Stimulated activated CD8-positive, alpha-beta memory T cell treated with anti-CD3 and anti-CD28 coated beads, Interleukin-15, amount 100 ng/mL, for 1 hour (primary cell): ENCODE data around the gene KCNJ3.

Experiments
- DNase-seq: peaks from one replicate; pipeline ENCODE4 v3.0.0-alpha.2; 2020; ENCODE audit warnings: low read depth

KCNJ3 gene

DNA sequence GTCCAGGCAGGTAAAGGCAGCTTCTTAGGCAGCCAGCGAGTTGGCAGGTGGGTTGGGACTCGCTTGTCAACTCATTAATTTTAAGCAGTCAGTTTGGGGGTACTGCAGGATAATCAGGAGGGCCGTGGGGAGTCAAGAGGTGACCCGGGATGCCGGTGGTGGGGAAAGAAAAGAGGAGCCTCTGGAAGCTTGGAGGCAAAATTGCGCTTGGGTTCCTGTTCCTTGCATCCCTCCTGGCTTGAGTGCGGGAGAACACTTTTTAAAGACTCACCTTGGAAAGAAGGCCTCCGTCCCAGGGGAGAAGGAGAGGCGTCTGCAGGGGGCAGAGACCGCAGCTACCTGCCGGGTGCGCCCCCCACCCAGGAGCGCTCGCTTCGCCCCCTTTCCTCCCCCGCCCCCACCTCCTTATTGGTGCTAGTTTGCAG lies at the start of gene KCNJ3:
Gene KCNJ3, plus strand, starts transcription at position 400 of the 425 bp plus-strand sequence. CDS start 81 bp downstream, outside the sequence.
- DNase-seq: no peak

- DNase-seq: no peak
Observed at GRCh38 chr2:154655499-154655898, 43.0 kb upstream of the KCNJ3 start.

GRCh38 chr2:154658854-154659253 lies 39.6 kb upstream of the KCNJ3 start:
- no peak for DNase-seq

DNA sequence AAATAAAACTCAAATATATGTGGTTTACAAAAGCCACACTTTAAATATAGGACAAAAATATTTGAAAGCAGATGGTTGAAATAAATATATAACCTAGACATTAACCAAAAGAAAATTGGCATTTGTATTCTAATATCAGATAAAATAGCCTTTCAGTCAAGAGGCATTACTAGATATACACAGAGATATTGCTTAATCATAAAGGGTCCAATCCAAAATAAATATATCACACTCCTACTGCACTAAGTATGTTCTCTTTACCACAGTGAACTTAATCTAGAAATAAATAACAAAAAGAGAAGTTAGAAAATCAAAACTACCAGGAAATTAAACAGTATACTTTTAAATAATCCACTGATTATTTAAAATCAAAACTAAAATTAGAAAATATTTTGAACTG lies 34.2 kb upstream of the KCNJ3 start:
- DNase-seq: no peak

- no peak for DNase-seq
Observed at GRCh38 chr2:154670083-154670482, 28.4 kb upstream of the KCNJ3 start.

DNA sequence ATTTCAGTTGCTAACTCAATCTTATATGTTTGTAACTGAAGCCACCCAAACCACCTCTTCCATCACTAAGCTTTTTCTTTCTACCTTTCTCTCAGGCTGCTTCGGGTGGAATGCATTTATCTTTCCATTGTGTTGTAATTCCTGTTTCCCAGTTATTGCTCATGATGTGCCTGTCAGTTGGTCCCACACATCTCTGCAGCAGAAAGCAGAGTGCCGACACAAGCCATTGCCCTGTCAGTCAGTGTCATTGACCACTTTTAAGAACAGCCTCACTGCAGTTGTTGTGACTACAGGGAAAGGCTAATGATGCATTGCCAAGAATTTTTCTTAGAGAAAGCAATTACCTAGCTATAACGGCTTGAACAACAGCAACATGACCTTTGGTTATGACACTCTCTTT lies 24.8 kb upstream of the KCNJ3 start:
- no peak for DNase-seq

DNA sequence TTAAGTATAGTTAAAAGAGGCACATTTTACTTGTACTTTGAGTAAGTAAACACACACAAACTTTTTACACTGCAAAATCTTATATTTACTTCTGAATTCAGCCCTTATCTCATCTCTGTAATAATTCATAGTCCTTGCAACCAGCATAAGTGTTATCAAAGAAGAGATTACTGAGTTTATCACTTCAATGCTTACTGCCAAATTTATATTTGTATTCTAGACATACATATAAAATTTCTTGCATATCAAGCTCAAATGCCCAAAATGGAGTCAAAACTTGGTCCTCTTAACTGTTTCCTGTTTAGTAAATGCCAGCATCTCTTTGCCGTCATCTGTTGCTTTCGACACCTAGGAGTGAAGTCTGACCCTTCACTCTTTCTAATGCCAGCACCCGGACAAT lies 21.1 kb upstream of the KCNJ3 start:
- no peak for DNase-seq

GRCh38 chr2:154681741-154682140 lies 16.8 kb upstream of the KCNJ3 start:
- DNase-seq: no peak

DNA sequence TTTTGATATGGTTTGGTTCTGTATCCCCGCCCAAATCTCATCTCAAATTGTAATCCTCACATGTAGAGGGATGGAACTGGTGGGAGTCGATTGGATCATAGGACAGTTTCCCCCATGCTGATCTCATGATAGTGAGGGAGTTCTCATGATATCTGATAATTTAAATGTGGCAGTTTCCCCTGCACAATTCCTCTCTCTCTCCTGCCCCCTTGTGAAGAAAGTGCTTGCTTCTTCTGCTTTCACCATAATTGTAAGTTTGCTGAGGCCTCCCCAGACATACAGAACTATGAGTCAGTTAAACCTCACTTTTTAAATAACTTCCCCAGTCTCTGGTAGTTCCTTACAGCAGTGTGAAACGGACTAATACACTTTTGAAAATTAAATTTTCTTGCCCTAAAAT lies 12.3 kb upstream of the KCNJ3 start:
- DNase-seq: no peak

DNA sequence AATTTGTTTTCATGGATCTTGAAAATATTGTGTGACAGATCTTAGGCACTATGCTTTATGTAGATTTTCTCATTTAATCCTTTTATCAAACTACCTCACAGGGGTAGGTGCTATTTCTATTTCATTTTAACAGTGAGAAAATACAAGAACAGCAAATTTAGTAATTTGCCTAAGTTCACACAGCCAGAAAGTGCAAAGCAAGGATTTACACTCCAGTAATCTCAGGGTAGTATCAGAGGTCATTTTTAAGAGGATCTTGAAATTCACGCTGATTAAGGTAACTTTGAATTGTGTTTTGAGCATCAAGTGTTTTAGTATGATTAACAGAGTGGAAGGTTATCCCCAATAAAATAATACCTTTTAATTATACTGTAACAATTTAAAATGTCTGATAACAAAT lies 10.1 kb upstream of the KCNJ3 start:
- no peak for DNase-seq

GRCh38 chr2:154689158-154689557 lies 9.3 kb upstream of the KCNJ3 start:
- no peak for DNase-seq

GRCh38 chr2:154692927-154693326 lies 5.6 kb upstream of the KCNJ3 start:
- DNase-seq: no peak

DNA sequence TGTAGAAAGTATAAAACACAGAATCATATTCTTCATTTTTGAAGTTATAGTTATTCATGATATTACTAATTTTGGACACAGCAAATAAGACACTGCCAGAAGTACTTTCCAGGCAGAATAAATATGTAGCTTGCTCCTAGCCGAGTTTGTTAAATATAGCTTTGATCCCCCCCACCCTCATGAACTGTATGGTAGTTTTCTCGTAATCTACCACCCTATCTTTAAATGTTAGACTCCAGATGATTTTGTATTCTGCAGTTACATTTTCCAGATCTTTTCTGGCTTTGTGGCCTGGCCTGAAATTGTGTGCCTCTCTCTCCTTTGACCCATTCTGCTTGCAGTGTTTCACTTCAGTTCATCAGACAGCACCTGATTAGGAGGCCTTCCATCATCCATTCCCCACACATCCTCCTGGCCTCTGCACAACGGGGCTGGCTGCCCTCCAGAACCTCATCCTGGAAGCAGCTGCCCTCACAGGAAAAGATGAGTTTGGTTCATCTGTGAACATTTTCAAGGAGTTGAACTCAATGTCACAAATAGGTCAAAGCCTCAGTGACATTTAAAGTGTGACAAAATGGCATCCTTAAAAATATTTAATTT lies 4.7 kb upstream of the KCNJ3 start:
- DNase-seq: no peak

- DNase-seq: no peak
Observed at GRCh38 chr2:154694881-154695280, 3.6 kb upstream of the KCNJ3 start.

DNA sequence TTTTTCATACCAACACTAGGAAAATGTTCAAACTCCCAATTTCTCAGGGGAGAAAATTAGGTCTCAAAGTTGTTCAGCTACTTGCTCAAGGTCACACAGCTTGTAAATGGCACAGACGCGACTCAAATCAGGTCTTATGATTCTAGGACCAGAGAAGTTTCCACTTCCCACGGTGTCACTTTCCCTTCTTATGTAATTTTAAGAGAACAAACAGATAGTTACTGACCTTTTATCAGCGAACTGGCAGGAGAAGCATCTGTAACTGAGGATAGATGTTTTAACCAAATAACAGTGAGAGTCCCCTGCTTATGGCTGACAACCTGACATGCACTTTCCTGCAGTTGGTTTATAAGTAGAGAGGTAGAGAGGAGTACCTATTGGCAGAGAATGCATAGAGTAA lies 2.1 kb upstream of the KCNJ3 start:
- DNase-seq: no peak

DNA sequence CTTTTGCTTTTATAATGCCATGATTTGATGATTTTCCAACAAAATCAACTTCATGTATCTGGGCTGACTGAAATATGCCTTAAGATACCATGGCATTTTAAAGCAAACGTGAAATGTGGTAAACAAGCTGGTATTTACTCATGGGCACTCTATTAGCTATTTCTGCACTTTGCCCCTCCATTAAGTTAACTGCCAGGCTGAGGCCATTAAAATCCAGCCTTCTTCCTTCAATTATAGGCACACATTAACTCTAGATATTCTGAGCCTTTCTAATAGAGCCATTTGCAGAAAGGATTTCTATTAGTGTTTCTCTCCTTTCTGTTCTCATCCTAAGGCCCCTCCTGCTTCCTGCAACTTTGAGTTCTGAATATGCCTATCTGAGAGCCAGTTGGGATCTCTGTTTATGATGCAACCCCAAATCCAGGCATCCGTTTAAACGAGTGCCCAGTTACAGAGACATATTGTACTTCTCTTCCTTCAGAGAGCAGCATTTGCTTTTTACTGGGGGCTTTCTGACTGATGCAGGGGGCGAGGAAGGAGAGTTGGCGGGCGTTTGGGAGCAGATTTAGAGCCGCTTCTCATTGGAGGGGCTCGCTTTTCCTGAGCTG lies 1.6 kb upstream of the KCNJ3 start:
- no peak for DNase-seq

GRCh38 chr2:154697418-154698252 lies 860 bp upstream of the KCNJ3 start:
- no peak for DNase-seq

- DNase-seq: no peak
Observed at GRCh38 chr2:154698721-154699574, 453 bp downstream of the KCNJ3 start.

DNA sequence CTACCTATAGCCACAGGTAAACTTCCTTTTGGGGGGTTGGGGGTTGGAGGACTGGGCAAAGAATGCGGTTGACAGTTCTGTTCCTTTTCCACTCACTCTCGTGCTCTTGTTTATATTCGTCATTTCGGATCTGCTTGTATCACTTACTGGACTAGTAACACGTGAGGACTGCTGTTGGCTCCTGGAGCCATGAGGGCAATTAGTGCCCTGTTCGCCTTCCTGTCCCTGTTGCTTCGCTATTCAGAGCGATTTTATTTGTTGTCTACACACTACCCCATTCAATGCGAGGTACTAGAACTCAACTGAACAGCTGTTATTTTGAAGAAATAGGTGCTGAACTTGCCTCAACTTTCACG lies 1.1 kb downstream of the KCNJ3 start:
- DNase-seq: no peak

DNA sequence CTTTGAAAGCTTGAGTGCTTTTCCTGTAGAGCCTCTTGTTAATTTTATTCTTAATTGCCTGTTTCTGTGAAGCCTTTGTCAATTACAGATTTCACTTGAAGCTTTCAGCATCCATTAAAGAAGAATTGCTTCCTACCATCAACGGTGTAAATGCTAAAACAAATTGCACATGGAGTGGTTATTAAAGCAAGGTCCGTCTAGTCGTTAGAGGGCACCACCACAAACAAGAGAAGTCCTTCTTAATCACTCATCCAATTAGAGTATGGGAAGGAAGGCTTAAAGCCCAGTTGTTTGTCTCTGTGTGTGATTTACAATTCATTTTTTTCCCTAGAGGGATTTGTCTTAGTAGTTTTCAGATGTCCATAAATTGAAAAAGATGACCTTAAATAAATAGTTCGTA lies 1.6 kb downstream of the KCNJ3 start:
- no peak for DNase-seq

- DNase-seq: no peak
Observed at GRCh38 chr2:154704991-154705390, 6.5 kb downstream of the KCNJ3 start.

DNA sequence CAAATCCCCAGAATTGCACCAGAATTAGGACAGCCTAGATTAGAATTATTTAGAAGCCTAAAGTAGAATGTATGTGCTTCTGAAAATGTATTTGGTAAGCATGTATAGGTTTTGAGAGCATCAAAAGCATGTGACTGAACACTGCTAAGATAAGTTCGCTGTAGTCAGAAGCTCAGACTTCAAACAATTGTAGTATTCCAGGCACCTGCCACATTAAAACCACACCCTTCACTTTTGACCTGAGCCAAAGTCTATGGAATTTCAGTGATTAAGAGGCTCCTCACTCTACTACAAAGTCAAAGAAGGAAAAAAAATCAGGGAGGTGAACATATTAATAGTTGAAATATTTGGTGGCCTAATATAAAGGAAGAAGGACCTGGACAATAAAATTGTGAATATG lies 8.2 kb downstream of the KCNJ3 start:
- DNase-seq: no peak
